ENCODE results near the gene CACFD1.

Gene CACFD1

GRCh38 chr9:133470427-133470924 lies 10.7 kb downstream of the CACFD1 start:
- Histone ChIP-seq H3K36me3 (ENCODE audit: control insufficient read depth, insufficient read depth, low read length) (peaks cover 10% of the 10 kb centered on the region), H3K4me1 (ENCODE audit: control insufficient read depth, insufficient read depth, low read length) (peaks cover 41% of the 10 kb centered on the region)

GRCh38 chr9:133470988-133471387 lies 11.2 kb downstream of the CACFD1 start:
- Histone ChIP-seq H3K36me3 (ENCODE audit: control insufficient read depth, insufficient read depth, low read length) (peaks cover 10% of the 10 kb centered on the region), H3K9ac (ENCODE audit: low read length) (no peak overlapping the region)

More at GRCh38 chr9:133470427-133470924, 10.7 kb downstream of the CACFD1 start:
- no peaks in the 10 kb centered on the region for H3K9me3 ChIP-seq (ENCODE audit: control insufficient read depth, low read length)
- no peak overlapping the region for H3K4me3 ChIP-seq (ENCODE audit: low read length)
- no peaks in the 10 kb centered on the region for H3K27me3 ChIP-seq (ENCODE audit: control insufficient read depth, insufficient read depth, low read length)
- no peak overlapping the region for H3K9ac ChIP-seq (ENCODE audit: low read length)

GRCh38 chr9:133471551-133472276 lies 11.9 kb downstream of the CACFD1 start:
- H3K9me3 ChIP-seq (ENCODE audit: control insufficient read depth, low read length) = no peaks in the 10 kb centered on the region
- peaks cover 10% of the 10 kb centered on the region for H3K36me3 ChIP-seq (ENCODE audit: control insufficient read depth, insufficient read depth, low read length)
- H3K4me1 ChIP-seq (ENCODE audit: control insufficient read depth, insufficient read depth, low read length) = peaks cover 41% of the 10 kb centered on the region
- H3K9ac ChIP-seq (ENCODE audit: low read length) = no peak overlapping the region
- no peaks in the 10 kb centered on the region for H3K27me3 ChIP-seq (ENCODE audit: control insufficient read depth, insufficient read depth, low read length)
- no peak overlapping the region for H3K4me3 ChIP-seq (ENCODE audit: low read length)

More at GRCh38 chr9:133470988-133471387, 11.2 kb downstream of the CACFD1 start:
- Histone ChIP-seq H3K27me3 (ENCODE audit: control insufficient read depth, insufficient read depth, low read length) (no peaks in the 10 kb centered on the region), H3K4me3 (ENCODE audit: low read length) (no peak overlapping the region), H3K4me1 (ENCODE audit: control insufficient read depth, insufficient read depth, low read length) (peaks cover 41% of the 10 kb centered on the region), H3K9me3 (ENCODE audit: control insufficient read depth, low read length) (no peaks in the 10 kb centered on the region)

DNA sequence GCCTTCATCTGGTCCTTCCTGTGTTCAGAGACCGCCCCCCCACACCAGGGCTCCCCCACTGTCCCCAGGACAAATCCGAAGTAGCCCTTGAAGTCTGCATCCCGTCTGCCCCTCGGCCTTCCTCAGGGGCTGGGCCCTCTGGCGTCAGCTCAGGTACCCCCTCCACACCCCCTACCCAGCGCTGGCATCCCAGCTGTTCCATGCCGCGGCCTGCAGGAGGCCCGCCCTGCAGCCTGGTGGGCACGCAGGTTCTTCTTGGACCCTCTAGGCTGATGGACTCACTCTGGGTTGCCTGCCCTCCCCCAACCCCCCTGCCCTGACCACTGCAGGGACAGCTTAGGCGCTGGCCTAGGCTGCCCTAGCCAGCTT lies 12.5 kb downstream of the CACFD1 start:
- H3K9me3 ChIP-seq (ENCODE audit: control insufficient read depth, low read length) = no peaks in the 10 kb centered on the region
- no peak overlapping the region for H3K9ac ChIP-seq (ENCODE audit: low read length)
- H3K36me3 ChIP-seq (ENCODE audit: control insufficient read depth, insufficient read depth, low read length) = peaks cover 10% of the 10 kb centered on the region
- peaks cover 41% of the 10 kb centered on the region for H3K4me1 ChIP-seq (ENCODE audit: control insufficient read depth, insufficient read depth, low read length)
- H3K27me3 ChIP-seq (ENCODE audit: control insufficient read depth, insufficient read depth, low read length) = no peaks in the 10 kb centered on the region
- no peak overlapping the region for H3K4me3 ChIP-seq (ENCODE audit: low read length)

DNA sequence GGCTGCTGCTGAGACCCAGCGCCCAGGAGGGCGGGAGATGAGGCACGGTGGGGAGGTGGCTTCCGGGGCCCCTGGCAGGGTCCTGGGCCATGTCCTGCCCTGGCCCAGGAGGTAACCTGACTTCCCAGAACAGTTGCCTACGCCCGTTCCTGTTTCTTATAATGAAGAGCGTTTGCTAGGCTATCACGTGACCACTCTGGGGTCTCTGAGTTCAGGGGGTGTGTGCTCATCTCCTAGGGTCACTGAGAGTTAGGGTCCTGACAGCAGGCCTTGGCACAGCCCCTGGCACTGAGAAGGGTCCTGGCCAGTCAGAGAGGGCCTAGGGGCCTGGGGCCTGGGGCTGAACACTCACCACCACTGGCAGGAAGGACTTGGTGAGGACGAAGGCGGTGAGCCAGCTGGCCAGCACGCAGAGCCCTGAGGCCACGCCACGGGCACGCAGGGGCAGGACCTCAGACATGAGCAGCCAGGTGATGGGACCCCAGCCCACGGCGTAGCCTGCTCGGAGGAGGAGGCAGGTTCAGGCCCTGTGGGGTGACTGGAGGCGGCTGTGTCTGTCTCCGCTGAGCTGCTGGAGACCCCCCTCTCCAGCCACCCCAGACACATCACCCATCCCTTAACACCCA lies 13.1 kb downstream of the CACFD1 start:
- Histone ChIP-seq H3K9ac (ENCODE audit: low read length) (no peak overlapping the region), H3K27me3 (ENCODE audit: control insufficient read depth, insufficient read depth, low read length) (no peaks in the 10 kb centered on the region), H3K4me1 (ENCODE audit: control insufficient read depth, insufficient read depth, low read length) (peaks cover 41% of the 10 kb centered on the region), H3K4me3 (ENCODE audit: low read length) (no peak overlapping the region), H3K9me3 (ENCODE audit: control insufficient read depth, low read length) (no peaks in the 10 kb centered on the region), H3K36me3 (ENCODE audit: control insufficient read depth, insufficient read depth, low read length) (peaks cover 7% of the 10 kb centered on the region)

DNA sequence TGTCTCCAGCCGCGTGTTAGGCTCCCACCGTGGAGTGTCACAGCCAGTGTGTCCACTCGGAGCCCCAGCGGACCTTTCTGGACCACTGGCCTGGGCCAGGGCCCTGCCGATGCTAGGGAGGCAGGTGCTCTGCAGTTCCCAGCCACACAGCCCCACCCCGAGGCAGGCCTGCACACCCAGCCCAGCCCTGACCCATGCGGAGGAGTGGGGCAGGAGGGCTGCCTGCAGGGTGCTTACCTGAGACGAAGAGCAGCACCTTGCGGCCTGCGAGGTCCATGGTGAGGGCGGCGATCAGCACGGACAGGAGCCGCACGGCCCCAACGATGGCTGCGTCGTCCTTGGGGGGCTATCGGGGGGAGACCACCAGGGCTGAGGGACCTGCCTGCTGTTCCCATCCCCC lies 14.0 kb downstream of the CACFD1 start:
- H3K27me3 ChIP-seq (ENCODE audit: control insufficient read depth, insufficient read depth, low read length) = no peaks in the 10 kb centered on the region
- peaks cover 3% of the 10 kb centered on the region for H3K36me3 ChIP-seq (ENCODE audit: control insufficient read depth, insufficient read depth, low read length)
- H3K9me3 ChIP-seq (ENCODE audit: control insufficient read depth, low read length) = no peaks in the 10 kb centered on the region
- no peak overlapping the region for H3K9ac ChIP-seq (ENCODE audit: low read length)
- H3K4me3 ChIP-seq (ENCODE audit: low read length) = no peak overlapping the region
- peaks cover 49% of the 10 kb centered on the region for H3K4me1 ChIP-seq (ENCODE audit: control insufficient read depth, insufficient read depth, low read length)

DNA sequence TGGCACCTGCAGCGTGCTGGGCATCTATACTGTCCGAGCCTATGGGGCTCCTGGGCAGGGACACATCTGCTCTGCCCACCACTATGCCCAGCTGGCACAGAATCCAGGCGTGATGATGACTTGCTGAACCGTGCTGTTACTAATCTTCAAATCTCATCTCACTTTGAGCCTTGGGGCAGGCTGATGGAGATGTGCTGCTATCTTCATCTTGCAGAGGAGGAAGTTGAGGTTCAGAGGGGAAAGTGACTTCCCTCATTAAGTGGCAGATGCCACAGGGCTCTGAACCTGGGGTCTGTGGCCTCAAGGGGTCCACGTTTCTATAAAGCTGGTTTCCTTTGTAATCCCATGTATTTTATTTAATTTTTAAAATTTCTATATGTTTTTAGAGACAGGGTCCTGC lies 14.4 kb downstream of the CACFD1 start:
- H3K36me3 ChIP-seq (ENCODE audit: control insufficient read depth, insufficient read depth, low read length) = no peaks in the 10 kb centered on the region

GRCh38 chr9:133474853-133475252 lies 15.1 kb downstream of the CACFD1 start:
- H3K36me3 ChIP-seq (ENCODE audit: control insufficient read depth, insufficient read depth, low read length) = no peaks in the 10 kb centered on the region
- peaks cover 2% of the 10 kb centered on the region for H3K27me3 ChIP-seq (ENCODE audit: control insufficient read depth, insufficient read depth, low read length)
- H3K4me1 ChIP-seq (ENCODE audit: control insufficient read depth, insufficient read depth, low read length) = peaks cover 48% of the 10 kb centered on the region

More for the DNA sequence above, 14.4 kb downstream of the CACFD1 start:
- peaks cover 49% of the 10 kb centered on the region for H3K4me1 ChIP-seq (ENCODE audit: control insufficient read depth, insufficient read depth, low read length)
- peaks cover under 1% of the 10 kb centered on the region for H3K27me3 ChIP-seq (ENCODE audit: control insufficient read depth, insufficient read depth, low read length)
- H3K9ac ChIP-seq (ENCODE audit: low read length) = no peak overlapping the region
- H3K9me3 ChIP-seq (ENCODE audit: control insufficient read depth, low read length) = no peaks in the 10 kb centered on the region
- H3K4me3 ChIP-seq (ENCODE audit: low read length) = no peak overlapping the region

DNA sequence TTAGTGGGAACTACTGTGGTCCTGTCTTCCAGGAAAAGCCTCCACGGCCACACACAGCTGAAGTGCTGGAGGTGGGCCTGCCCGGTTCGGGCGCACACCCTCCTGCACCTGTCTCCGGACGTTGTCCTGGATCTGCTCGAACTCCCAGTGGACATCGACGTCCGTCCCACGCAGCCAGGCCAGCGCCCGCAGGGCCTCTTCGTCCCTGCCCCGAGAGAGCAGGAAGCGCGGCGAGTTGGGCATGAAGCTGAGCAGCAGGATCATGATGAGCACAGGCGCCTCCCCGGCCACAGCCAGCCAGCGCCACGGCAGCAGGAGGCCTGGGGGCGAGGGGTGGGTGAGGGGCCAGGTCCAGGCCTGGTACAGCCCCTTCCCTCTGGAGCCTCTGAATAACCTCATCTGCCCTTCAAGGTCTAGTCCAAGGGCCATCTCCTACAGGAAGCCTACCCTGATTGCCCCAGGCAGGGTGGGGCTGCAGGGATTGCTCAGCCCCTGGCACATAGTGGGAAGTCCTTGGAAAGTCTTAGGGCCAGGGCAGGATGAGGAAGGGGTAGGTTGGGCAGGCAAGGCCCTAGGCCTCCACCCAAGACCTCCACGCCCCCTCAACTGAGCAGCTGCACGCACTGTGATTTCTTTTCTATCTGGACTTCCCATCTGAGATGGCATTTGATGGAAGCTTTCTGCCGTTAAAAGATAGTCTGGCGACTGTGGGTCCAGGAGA lies 15.7 kb downstream of the CACFD1 start:
- H3K27me3 ChIP-seq (ENCODE audit: control insufficient read depth, insufficient read depth, low read length) = peaks cover 2% of the 10 kb centered on the region
- H3K4me3 ChIP-seq (ENCODE audit: low read length) = no peak overlapping the region
- H3K9me3 ChIP-seq (ENCODE audit: control insufficient read depth, low read length) = no peaks in the 10 kb centered on the region
- H3K4me1 ChIP-seq (ENCODE audit: control insufficient read depth, insufficient read depth, low read length) = peaks cover 42% of the 10 kb centered on the region
- H3K9ac ChIP-seq (ENCODE audit: low read length) = no peak overlapping the region
- H3K36me3 ChIP-seq (ENCODE audit: control insufficient read depth, insufficient read depth, low read length) = no peaks in the 10 kb centered on the region

More at GRCh38 chr9:133474853-133475252, 15.1 kb downstream of the CACFD1 start:
- Histone ChIP-seq H3K9me3 (ENCODE audit: control insufficient read depth, low read length) (no peaks in the 10 kb centered on the region), H3K4me3 (ENCODE audit: low read length) (no peak overlapping the region), H3K9ac (ENCODE audit: low read length) (no peak overlapping the region)

- Histone ChIP-seq H3K9me3 (ENCODE audit: control insufficient read depth, low read length) (no peaks in the 10 kb centered on the region), H3K9ac (ENCODE audit: low read length) (no peak overlapping the region), H3K4me3 (ENCODE audit: low read length) (no peak overlapping the region), H3K27me3 (ENCODE audit: control insufficient read depth, insufficient read depth, low read length) (peaks cover 2% of the 10 kb centered on the region), H3K4me1 (ENCODE audit: control insufficient read depth, insufficient read depth, low read length) (peaks cover 34% of the 10 kb centered on the region), H3K36me3 (ENCODE audit: control insufficient read depth, insufficient read depth, low read length) (no peaks in the 10 kb centered on the region)
Measured at GRCh38 chr9:133476036-133476931, 16.5 kb downstream of the CACFD1 start.

GRCh38 chr9:133476941-133477340 lies 17.2 kb downstream of the CACFD1 start:
- H3K27me3 ChIP-seq (ENCODE audit: control insufficient read depth, insufficient read depth, low read length) = peaks cover 2% of the 10 kb centered on the region
- H3K9ac ChIP-seq (ENCODE audit: low read length) = no peak overlapping the region
- H3K4me3 ChIP-seq (ENCODE audit: low read length) = no peak overlapping the region
- no peaks in the 10 kb centered on the region for H3K36me3 ChIP-seq (ENCODE audit: control insufficient read depth, insufficient read depth, low read length)
- no peaks in the 10 kb centered on the region for H3K9me3 ChIP-seq (ENCODE audit: control insufficient read depth, low read length)
- H3K4me1 ChIP-seq (ENCODE audit: control insufficient read depth, insufficient read depth, low read length) = peaks cover 28% of the 10 kb centered on the region

All from mucosa of stomach (tissue), 1 donor.